GM12873 (cell line): ENCODE data around the gene SCAF1.

Source experiments
- CTCF ChIP-seq: IDR thresholded peaks from 2 replicates; pipeline ENCODE4 v1.5.1; 2012; ENCODE audit warnings: low read depth, mild to moderate bottlenecking, moderate library complexity, low read length, control low read depth; ENCODE audit not compliant: insufficient read depth; ENCODE audit errors: missing control alignments

Gene SCAF1

GRCh38 chr19:49595819-49596404 lies 46.1 kb upstream of the SCAF1 start:
- TF ChIP-seq CTCF: no peak

- TF ChIP-seq CTCF: no peak
Observed at GRCh38 chr19:49596407-49596806, 45.6 kb upstream of the SCAF1 start.

- no peak for TF ChIP-seq CTCF
Observed at GRCh38 chr19:49596954-49597702, 44.9 kb upstream of the SCAF1 start.

GRCh38 chr19:49597703-49597974 lies 44.4 kb upstream of the SCAF1 start:
- TF ChIP-seq CTCF: no peak

GRCh38 chr19:49599378-49600295 lies 42.4 kb upstream of the SCAF1 start:
- no peak for TF ChIP-seq CTCF

GRCh38 chr19:49601482-49602038 lies 40.4 kb upstream of the SCAF1 start:
- no peak for TF ChIP-seq CTCF

- TF ChIP-seq CTCF: no peak
Observed at GRCh38 chr19:49602806-49603205, 39.2 kb upstream of the SCAF1 start.
